Mesothelial cell of epicardium (in vitro differentiated cells): ENCODE data around the gene RRP1. TPM values are rescaled to one million over a fixed set of nuclear protein-coding genes. Genes with fewer than 3 reads are reported as not detected.

ENCODE experiments used
- DNase-seq, 2 experiments: peaks; one replicate each; pipeline ENCODE4 v3.0.0; 2021; ENCODE audit warnings: low spot score in 2 of 2; ENCODE audit not compliant: unreplicated experiment in 2 of 2
- H3K27ac Mint-ChIP-seq: 2 replicates; pipeline ENCODE4 v1.8.0; 2021; ENCODE audit warnings: mixed read lengths
- H3K27me3 Mint-ChIP-seq: 2 replicates; pipeline ENCODE4 v1.8.0; 2021; ENCODE audit warnings: low read depth, mixed read lengths
- H3K36me3 Mint-ChIP-seq: 2 replicates; pipeline ENCODE4 v1.8.0; 2021; ENCODE audit warnings: mixed read lengths
- H3K4me1 Mint-ChIP-seq: 2 replicates; pipeline ENCODE4 v1.8.0; 2021; ENCODE audit warnings: mixed read lengths
- H3K4me3 Mint-ChIP-seq: 2 replicates; pipeline ENCODE4 v1.8.0; 2021; ENCODE audit warnings: mild to moderate bottlenecking, moderate library complexity, mixed read lengths
- H3K9me3 Mint-ChIP-seq: 2 replicates; pipeline ENCODE4 v1.8.0; 2021; ENCODE audit warnings: mixed read lengths
- CTCF ChIP-seq: fragments of 200-600 bp; sonication (generic); IDR thresholded peaks from one replicate; pipeline ENCODE4 v1.5.0; 2021; ENCODE audit warnings: antibody characterized with exemption; ENCODE audit not compliant: unreplicated experiment
- total RNA-seq: library from RNA; stranded (reverse); gene quantifications from 3 replicates; pipeline ENCODE4 v1.2.1, GENCODE V29; 2021

Gene RRP1
- total RNA-seq, 1 donor from 2014 or later: 44.5 TPM

GRCh38 chr21:43755820-43756594 is 33.4 kb upstream of the RRP1 start:
- peaks cover 14% of the 10 kb centered on the region for H3K36me3 Mint-ChIP-seq
- no peak overlapping the region for H3K4me3 Mint-ChIP-seq
- no peaks in the 10 kb centered on the region for H3K27me3 Mint-ChIP-seq
- H3K27ac Mint-ChIP-seq: no peak overlapping the region
- H3K9me3 Mint-ChIP-seq: no peaks in the 10 kb centered on the region
- H3K4me1 Mint-ChIP-seq: peaks cover 4% of the 10 kb centered on the region
- TF ChIP-seq CTCF: no peak
- no peak for DNase-seq

DNA sequence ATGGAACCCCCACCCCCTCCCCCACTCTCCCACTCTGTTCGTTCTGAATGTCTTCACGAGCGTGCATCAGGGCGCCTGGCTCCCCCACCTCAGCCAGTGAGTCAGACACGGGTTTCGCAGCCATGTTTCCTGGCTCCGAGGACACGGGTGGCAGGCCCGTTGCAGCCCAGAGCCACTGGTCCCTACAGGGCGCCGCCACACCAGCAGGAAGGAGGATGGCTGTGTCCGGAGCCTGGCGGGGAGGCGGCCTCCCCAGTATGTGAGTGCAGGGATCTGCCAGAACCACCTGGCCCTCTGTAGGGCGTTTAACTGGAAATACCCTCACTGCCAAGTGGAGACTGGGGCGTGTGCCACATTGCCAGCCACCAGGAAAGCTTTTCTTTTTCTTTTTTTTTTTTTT is 31.8 kb upstream of the RRP1 start:
- Mint-ChIP-seq H3K9me3 (no peaks in the 10 kb centered on the region), H3K27me3 (no peaks in the 10 kb centered on the region), H3K27ac (peak overlapping the region; percentile 78), H3K4me3 (no peak overlapping the region), H3K4me1 (peaks cover 4% of the 10 kb centered on the region), H3K36me3 (peaks cover 15% of the 10 kb centered on the region)
- TF ChIP-seq CTCF: no peak
- DNase-seq: no peak

- Mint-ChIP-seq H3K27ac (peak overlapping the region; percentile 78), H3K27me3 (no peaks in the 10 kb centered on the region), H3K4me3 (no peak overlapping the region), H3K4me1 (peaks cover 4% of the 10 kb centered on the region), H3K9me3 (no peaks in the 10 kb centered on the region), H3K36me3 (peaks cover 18% of the 10 kb centered on the region)
- no peak for TF ChIP-seq CTCF
- DNase-seq: no peak
Observed at GRCh38 chr21:43758111-43758641, 31.2 kb upstream of the RRP1 start.

GRCh38 chr21:43758811-43759210 is 30.6 kb upstream of the RRP1 start:
- Mint-ChIP-seq H3K27me3 (no peaks in the 10 kb centered on the region), H3K36me3 (peaks cover 19% of the 10 kb centered on the region), H3K27ac (no peak overlapping the region), H3K4me1 (peaks cover 4% of the 10 kb centered on the region), H3K4me3 (no peak overlapping the region), H3K9me3 (no peaks in the 10 kb centered on the region)
- DNase-seq: no peak
- no peak for TF ChIP-seq CTCF

DNA sequence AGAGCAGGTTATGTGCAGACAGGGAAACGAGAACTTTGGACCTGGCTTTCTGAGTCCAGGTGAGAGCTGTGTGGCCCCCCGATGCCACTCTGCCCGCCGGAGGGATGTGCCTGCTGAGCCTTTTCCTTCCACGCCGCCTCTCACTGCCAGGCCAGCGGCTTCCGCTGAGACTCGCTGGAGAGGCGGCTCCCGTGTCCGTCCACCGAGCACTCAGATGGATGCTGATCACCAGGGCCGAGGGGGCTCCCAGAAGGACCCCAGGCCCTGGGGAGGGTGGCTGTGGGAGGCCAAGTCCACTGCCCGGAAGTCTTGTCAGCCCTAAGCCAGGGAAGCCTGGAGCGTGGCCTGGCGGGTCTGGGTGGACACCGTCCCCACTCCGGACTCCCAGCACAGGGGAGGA is 29.7 kb upstream of the RRP1 start:
- no peak overlapping the region for H3K27ac Mint-ChIP-seq
- no peaks in the 10 kb centered on the region for H3K9me3 Mint-ChIP-seq
- peaks cover 14% of the 10 kb centered on the region for H3K36me3 Mint-ChIP-seq
- no peaks in the 10 kb centered on the region for H3K27me3 Mint-ChIP-seq
- no peak for TF ChIP-seq CTCF
- H3K4me3 Mint-ChIP-seq: no peak overlapping the region
- no peak for DNase-seq
- H3K4me1 Mint-ChIP-seq: peaks cover 4% of the 10 kb centered on the region
